T follicular helper cell (primary cell): ENCODE data around the gene CD99L2.

ENCODE experiments used
- DNase-seq: peaks from one replicate; pipeline ENCODE4 v3.0.0-alpha.2; 2020; ENCODE audit warnings: low read depth
- total RNA-seq, 2 experiments: gene quantifications; one replicate each; lab custom pipeline; 2026; lab: John Stamatoyannopoulos, UW

The CD99L2 gene, protein sequence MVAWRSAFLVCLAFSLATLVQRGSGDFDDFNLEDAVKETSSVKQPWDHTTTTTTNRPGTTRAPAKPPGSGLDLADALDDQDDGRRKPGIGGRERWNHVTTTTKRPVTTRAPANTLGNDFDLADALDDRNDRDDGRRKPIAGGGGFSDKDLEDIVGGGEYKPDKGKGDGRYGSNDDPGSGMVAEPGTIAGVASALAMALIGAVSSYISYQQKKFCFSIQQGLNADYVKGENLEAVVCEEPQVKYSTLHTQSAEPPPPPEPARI
- total RNA-seq: 23.6 to 38.1 reads per million in 2 experiments

DNA sequence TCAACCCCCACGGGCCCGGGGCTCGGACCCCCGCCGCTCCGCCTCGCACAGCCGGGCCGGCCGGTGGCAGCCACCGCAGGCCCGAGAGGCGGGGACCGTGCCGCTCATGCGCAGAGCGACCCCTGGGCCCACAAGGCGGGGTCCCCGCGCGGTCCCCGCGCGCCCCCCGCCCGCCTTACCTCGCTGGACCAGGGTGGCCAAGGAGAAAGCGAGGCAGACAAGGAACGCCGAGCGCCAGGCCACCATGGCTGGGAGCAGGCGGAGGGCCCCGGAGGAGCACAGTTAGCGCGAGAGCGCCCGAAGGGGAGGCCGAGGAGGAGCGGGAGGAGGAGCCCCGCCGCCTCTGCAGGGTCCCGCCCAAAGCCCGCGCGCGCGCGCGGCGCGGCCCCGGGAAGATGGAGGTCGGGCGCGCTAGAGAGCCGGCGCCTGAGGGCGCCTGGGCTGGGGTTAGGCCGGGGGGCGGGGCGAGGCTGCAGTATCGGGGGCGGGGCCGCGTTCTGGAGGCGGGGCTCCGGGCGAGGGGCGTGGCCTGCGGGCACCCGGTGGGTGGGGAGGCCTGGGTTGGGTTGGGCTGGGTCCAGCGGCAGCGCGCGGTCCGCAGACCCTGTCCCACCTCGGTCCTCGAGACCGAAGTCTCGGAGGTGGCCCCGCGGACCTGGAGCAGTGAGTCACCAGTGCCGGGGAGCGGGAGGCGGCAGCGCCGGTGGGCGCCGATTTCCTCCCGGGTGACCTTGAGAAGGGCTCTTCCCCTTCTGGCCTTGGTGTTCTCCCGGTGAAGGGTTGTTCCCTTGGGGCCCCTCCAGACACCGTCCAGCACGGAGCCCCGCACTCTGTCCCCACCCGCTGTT is at the start of gene CD99L2:
TSS of gene CD99L2 (minus strand) at position 326 of the 848 bp plus-strand sequence. CDS start at position 246, 80 bp downstream.
- DNase-seq: peak; percentile 84

DNA sequence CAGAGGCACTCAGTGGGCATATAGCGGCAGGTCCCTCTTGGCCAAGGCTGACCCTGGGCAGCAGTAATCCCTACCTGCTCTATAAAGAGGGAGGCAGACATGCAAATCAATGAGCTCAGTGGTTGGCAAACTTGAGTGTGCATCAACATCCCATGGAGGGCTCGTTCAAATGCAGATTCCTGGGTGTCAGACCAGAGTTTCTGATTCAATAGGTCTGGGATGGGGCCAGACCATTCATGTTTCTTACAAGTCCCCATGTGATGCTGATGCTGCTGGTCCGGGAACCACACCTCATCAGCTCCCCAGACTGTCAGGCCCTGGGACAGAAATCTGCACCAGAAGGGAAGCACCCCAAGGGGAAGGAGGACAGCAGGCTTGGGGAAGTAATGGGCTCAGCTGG is 45.8 kb upstream of the CD99L2 start:
- DNase-seq: no peak

DNA sequence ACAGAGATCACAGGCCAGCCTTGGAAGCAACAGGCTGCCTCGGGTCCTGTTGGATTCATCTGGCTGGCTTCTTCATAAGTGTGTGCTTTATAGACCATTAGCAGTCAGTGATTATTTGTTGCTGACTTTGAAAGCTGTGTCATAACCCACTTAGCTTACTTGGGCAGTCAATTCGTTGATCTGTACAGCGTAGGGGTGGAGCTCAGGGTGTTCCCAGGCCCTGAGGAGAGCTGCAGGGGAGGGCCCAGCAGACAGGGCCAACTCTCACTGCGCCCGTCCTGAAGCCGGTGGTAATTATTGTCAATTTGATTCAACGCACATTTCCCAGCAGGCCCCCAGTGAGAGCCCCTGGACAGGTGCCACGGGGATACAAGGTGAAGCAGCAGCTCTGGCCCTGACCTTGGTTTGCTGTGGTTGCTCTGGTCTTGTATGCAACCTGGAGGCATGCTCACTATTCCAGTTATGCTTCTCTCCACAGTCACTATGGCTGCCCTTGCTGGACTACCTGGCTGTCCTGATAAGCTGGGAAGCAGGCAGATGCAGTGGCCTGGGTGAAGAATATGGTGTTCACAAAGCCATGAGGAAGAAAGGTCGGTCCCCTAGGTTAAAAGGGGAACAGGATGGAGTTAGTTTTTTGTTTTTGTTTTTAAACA is 44.6 kb upstream of the CD99L2 start:
- DNase-seq: no peak

DNA sequence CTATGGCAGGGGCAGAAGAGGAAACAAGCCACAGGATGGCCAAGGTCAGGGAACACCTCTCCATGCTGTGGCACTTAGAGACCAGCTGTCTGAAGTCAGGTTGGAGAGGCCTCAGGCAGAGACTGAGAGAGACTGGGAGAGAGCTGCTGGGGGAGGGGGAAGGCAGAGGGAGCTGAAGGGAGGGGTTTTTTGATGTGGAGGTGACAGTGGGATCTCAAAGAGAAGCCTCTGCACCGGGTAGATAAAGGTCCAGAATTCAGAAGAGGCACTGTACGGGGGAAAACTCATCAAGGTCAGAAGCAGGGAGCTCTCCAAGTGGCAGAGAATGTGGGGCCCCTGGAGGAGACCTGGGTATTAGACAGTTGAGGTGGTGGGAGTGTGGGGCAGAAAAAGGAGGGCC is 43.1 kb upstream of the CD99L2 start:
- no peak for DNase-seq

DNA sequence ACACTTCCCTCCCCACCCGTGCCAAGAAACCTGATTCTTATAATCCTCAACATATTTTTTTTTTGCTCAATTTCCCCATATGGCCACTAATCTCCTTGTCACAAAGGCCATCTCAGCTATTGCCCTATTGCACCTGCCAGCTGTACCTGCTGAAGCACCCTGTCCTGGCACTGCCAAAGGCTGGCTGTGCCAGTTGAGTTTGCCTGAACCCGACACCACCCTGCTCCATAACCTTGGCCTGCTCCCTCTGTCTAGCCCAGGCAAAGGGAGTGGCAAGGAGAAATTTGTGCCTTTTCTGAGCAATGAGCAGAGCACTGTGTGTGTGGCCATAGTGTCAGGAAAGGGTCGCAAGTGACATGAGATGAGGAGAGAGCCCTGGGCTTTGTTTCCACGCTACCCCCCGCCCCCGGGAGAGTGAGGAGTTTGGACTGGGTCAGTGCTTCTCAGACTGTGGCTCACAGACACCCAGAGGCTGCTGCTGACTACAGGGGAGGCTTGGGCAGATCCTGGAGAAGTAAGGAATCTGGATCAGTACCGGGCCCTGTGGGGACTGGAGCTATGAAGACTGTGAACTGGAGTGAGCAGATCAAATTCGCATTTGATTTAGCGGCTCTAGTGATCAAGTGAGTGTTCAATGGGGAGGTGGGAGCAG is 42.5 kb upstream of the CD99L2 start:
- no peak for DNase-seq

GRCh38 chrX:150936556-150936955 is 38.1 kb upstream of the CD99L2 start:
- no peak for DNase-seq

GRCh38 chrX:150935467-150935866 is 37.0 kb upstream of the CD99L2 start:
- no peak for DNase-seq

- no peak for DNase-seq
Observed at GRCh38 chrX:150934453-150934852, 36.0 kb upstream of the CD99L2 start.

- no peak for DNase-seq
Observed at GRCh38 chrX:150933945-150934350, 35.5 kb upstream of the CD99L2 start.

DNA sequence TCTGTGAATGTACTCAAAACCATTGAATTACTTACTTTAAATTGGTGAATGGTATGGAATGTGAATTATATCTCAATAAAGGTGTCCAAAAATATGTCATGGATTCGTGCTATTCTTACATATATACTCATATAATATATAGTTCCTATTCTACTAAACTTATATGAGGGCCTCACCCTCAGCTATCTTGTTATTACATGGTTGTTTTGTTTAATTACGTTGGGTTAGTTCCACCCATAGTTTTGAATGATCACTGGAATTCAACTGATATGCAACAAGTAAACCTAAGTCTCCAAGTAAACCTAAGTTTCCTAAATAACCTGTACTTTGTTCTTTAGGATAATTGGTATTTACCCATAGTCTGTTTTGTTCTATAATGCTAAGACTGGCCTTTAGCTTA is 30.6 kb upstream of the CD99L2 start:
- no peak for DNase-seq

- no peak for DNase-seq
Observed at GRCh38 chrX:150926791-150927190, 28.3 kb upstream of the CD99L2 start.

DNA sequence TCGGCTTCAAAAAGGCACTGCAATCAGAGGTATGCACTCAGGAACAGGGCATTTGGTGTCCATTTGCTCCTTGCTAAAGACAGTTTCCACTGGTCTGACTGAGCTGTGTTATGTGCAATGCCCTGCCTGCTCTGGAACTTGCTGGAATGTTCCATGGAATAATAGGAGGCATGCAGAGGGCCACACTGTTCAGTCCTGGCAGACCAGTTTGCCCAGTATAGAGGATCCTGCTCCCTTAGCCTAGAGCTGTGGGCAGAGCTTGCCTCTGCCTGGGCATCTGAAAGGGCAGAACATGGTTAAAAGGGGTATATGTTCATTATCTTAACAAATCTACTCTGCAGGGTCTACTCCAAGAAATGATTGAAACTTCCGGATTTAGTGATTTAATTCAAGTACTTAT is 27.8 kb upstream of the CD99L2 start:
- no peak for DNase-seq

- DNase-seq: no peak
Observed at GRCh38 chrX:150919401-150919800, 20.9 kb upstream of the CD99L2 start.

DNA sequence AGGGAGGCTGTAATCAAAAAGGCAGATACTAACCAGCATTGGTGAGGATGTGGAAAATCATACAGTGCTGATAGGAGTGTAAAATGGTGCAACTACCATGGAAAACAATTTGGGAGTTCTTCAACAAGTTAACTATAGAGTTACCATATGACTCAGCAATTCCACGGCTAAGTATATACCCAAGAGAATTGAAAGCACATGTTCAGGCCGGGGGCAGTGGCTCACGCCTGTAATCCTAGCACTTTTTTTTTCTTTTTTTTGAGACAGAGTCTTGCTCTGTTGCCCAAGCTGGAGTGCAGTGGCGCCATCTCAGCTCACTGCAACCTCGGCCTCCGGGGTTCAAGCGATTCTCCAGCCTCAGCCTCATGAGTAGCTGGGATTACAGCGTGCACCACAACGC is 15.0 kb upstream of the CD99L2 start:
- no peak for DNase-seq

DNA sequence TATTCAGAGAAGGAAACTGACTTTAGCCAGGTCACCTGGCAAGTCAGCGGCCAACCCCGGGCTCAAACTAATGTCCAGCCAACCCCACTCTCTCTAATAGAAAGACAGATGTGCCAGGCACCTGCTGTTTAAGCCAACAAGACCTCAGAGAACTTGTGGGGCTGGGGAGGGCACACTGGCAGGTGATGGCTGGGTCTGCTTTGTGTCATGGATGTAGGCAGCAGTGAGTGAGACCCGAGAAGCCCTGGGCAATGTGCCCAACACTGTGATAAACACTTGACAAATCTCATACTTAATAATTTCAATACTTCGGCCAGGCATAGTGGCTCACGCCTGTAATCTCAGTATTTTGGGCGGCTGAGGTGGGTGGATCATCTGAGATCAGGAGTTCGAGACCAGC is 9.0 kb upstream of the CD99L2 start:
- DNase-seq: no peak

DNA sequence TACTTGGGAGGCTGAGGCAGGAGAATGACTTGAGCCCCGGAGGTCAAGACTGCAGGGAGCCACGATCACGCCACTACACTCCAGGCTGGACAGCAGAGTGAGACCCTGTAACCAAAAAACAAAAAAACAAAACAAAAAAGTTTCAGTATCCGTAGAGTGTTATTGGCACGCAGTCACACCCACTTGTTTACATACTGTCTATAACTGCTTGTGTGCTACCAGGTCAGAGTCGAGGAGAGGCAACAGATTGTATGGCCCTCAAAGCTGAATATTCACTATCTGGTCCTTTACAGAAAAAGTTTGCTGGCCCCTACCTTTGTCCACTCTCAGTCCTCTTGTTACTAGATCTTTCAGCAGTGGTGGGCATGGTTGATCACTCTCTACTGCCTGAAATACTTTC is 8.2 kb upstream of the CD99L2 start:
- DNase-seq: no peak

GRCh38 chrX:150905293-150905692 is 6.8 kb upstream of the CD99L2 start:
- no peak for DNase-seq

DNA sequence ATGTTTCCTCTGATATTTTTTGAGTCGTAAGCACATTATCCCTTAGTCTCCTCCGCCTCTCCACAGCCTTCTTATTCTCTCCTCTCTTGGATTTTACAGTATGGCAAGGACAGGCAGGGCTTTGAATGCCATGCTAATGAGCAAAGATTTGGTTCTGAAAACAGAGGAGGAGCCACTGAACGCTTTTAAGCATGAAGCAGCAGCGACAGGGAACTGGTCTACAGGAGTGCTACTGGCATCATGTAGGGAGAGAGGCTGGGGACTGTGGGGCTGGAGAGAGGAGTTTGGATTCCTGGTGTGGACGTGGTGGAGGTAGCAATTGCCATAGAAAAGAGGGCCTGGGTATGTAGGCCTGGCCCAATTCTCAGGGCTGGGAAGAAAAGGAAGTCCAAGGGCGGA is 4.6 kb upstream of the CD99L2 start:
- no peak for DNase-seq

GRCh38 chrX:150902434-150903109 is 4.1 kb upstream of the CD99L2 start:
- no peak for DNase-seq

GRCh38 chrX:150899191-150899757 is 806 bp upstream of the CD99L2 start:
- DNase-seq: peak; percentile 1
